Measurements from ENCODE around the gene BLOC1S5. TPM values are rescaled to one million over a fixed set of nuclear protein-coding genes. Genes with fewer than 3 reads are reported as not detected.

Gene BLOC1S5
- total and polyA plus RNA-seq, 2 of the 8 experiments (the other 6 are each of a cell fraction or from before 2014, with no cell fraction given): 3.4 to 17.2 TPM

GRCh38 chr6:8014947-8015346, 49.2 kb downstream of the BLOC1S5 start:
- no peak overlapping the region for H3K4ac ChIP-seq (replicated peaks; ENCODE audit: insufficient read length, low read depth, low read length)
- no peak overlapping the region for H4K8ac ChIP-seq (ENCODE audit: extremely low read depth, insufficient read depth, low read length)
- no peak for FAIRE-seq
- H4K91ac ChIP-seq (replicated peaks; ENCODE audit: insufficient read length, low read length): no peak overlapping the region
- H4K20me1 ChIP-seq (replicated peaks in 1 of 2; ENCODE audit: control insufficient read depth in 1 of 2, insufficient read depth in 2 of 2, low read length in 2 of 2): peaks cover 0 to 2% of the 10 kb centered on the region in 2 experiments
- H2BK12ac ChIP-seq (ENCODE audit: low read depth, low read length): no peak overlapping the region
- H4K5ac ChIP-seq (ENCODE audit: insufficient read length, low read depth, low read length): no peak overlapping the region
- no peak overlapping the region for H3K9ac ChIP-seq (replicated peaks in 1 of 4; ENCODE audit: extremely low read depth in 1 of 4, low read depth in 3 of 4, low read length in 3 of 4)
- H2AK5ac ChIP-seq (ENCODE audit: low read depth, low read length): no peak overlapping the region
- no peaks in the 10 kb centered on the region for H3K79me2 ChIP-seq (ENCODE audit: control insufficient read depth in 1 of 2, insufficient read depth in 2 of 2, low read length in 2 of 2)
- H3K23ac ChIP-seq (ENCODE audit: insufficient read length): no peak overlapping the region
- H2BK15ac ChIP-seq (ENCODE audit: low read length): no peak overlapping the region
- no peak overlapping the region for H3K18ac ChIP-seq (ENCODE audit: extremely low read depth, low read length)
- no peaks in the 10 kb centered on the region for H3K27me3 ChIP-seq (replicated peaks in 1 of 4; ENCODE audit: control insufficient read depth in 3 of 4, extremely low read depth in 1 of 4, insufficient read depth in 3 of 4, low read length in 3 of 4)
- no peak overlapping the region for H3K4me3 ChIP-seq (ENCODE audit: extremely low read depth in 1 of 4, insufficient read depth in 2 of 4, low read depth in 3 of 4, low read length in 4 of 4)
- H3K9me3 ChIP-seq (ENCODE audit: insufficient read depth in 2 of 2, low read depth in 1 of 2, low read length in 1 of 2): no peaks in the 10 kb centered on the region
- WGBS, 2 experiments (ENCODE audit: extremely low coverage in 1 of 2, insufficient coverage in 1 of 2, insufficient read length in 1 of 2, insufficient replicate concordance in 2 of 2, low coverage in 1 of 2, low lambda C conversion rate in 2 of 2, missing lambda C conversion rate in 1 of 2): 97% methylated on average over 3 of the region's 3 CpGs; no CpG with 5 or more reads in 1 of the 2 experiments
- no peak overlapping the region for H3K4me2 ChIP-seq (ENCODE audit: insufficient read depth in 1 of 2, low read depth in 2 of 2, low read length in 2 of 2)
- no peak overlapping the region for H2BK5ac ChIP-seq (ENCODE audit: low read depth, low read length)
- no peaks in the 10 kb centered on the region for H3K79me1 ChIP-seq (ENCODE audit: low read depth, low read length)
- no peak overlapping the region for H2BK20ac ChIP-seq (ENCODE audit: low read length)
- no peak overlapping the region for H3K27ac ChIP-seq (ENCODE audit: low read depth, low read length)
- POLR2A ChIA-PET (ENCODE audit: partially characterized antibody): interaction anchor here (1.8 kb wide), 1 partner anchor 10 kb away, joined by 4 read pairs; no protein-coding TSS in a partner anchor
- H2AFZ ChIP-seq (ENCODE audit: low read length): no peak overlapping the region
- H3K23me2 ChIP-seq (ENCODE audit: low read depth, low read length): no peaks in the 10 kb centered on the region
- H3K14ac ChIP-seq (ENCODE audit: insufficient read length): no peak overlapping the region
- TF ChIP-seq NRF1 (IDR thresholded peaks at IDR 0.05; ENCODE audit: low read depth, low read length) (no peak), SIRT6 (IDR thresholded peaks at IDR 0.05; ENCODE audit: low read length) (no peak)
- no peaks in the 10 kb centered on the region; a peak in 1 of 8 replicates for H3K36me3 ChIP-seq (ENCODE audit: control insufficient read depth in 2 of 4, insufficient read depth in 4 of 4, low read length in 3 of 4)
- peaks cover 0 to 6% (median 5%) of the 10 kb centered on the region in 4 experiments; a peak in 3 of 7 replicates for H3K4me1 ChIP-seq (replicated peaks in 1 of 4; ENCODE audit: control insufficient read depth in 3 of 4, insufficient read depth in 4 of 4, low read length in 3 of 4)
- H2BK120ac ChIP-seq (replicated peaks; ENCODE audit: low read depth, low read length): no peak overlapping the region
- CTCF ChIA-PET (ENCODE audit: partially characterized antibody): interaction anchor here (0.7 to 2.1 kb wide), 5 partner anchors 9 to 44 kb away, joined by 3 to 9 read pairs (median 4); no protein-coding TSS in a partner anchor
- no peak for DNase-seq (ENCODE audit: low read depth in 1 of 2, low spot score in 2 of 2)
- no peak overlapping the region for H3K56ac ChIP-seq (replicated peaks; ENCODE audit: insufficient read length, low read depth, low read length)
